Stimulated activated CD4-positive, alpha-beta T cell treated with anti-CD3 and anti-CD28 coated beads, Interleukin-12 subunit alpha, Interleukin-12 subunit beta, amount 100 ng/mL, for 4 hours (primary cell): ENCODE measurements around the gene TNPO2.
A peak's percentile ranks its signal among the peaks of the same experiment; 100 is the strongest.
"Not testable (repeated sequence)": the region's sequence is repeated elsewhere in the genome, so short reads cannot be mapped to it uniquely, and the experiment has no call there.

Experiments used
- DNase-seq: peaks from one replicate; pipeline ENCODE4 v3.0.0-alpha.2; 2020

TNPO2 gene

GRCh38 chr19:12705169-12705568, 18.6 kb downstream of the TNPO2 start:
- DNase-seq: no peak

GRCh38 chr19:12703046-12703445, 20.7 kb downstream of the TNPO2 start:
- no peak for DNase-seq

- no peak for DNase-seq
Measured at GRCh38 chr19:12701596-12702282, 22.0 kb downstream of the TNPO2 start.

- no peak for DNase-seq
Measured at GRCh38 chr19:12698138-12698537, 25.6 kb downstream of the TNPO2 start.

GRCh38 chr19:12697425-12697824, 26.3 kb downstream of the TNPO2 start:
- DNase-seq: not testable (repeated sequence)

- DNase-seq: peak; percentile 98
Measured at GRCh38 chr19:12696366-12697335, 27.1 kb downstream of the TNPO2 start, which contains the start of gene FBXW9. FBXW9 (minus strand) TSS chr19:12696631; CDS start chr19:12696581, 50 bp downstream.

GRCh38 chr19:12695997-12696365, 27.8 kb downstream of the TNPO2 start:
- DNase-seq: no peak

GRCh38 chr19:12695514-12695913, 28.2 kb downstream of the TNPO2 start:
- no peak for DNase-seq

GRCh38 chr19:12695096-12695495, 28.6 kb downstream of the TNPO2 start:
- DNase-seq: no peak

GRCh38 chr19:12694641-12695040, 29.1 kb downstream of the TNPO2 start:
- no peak for DNase-seq

GRCh38 chr19:12692960-12693359, 30.8 kb downstream of the TNPO2 start:
- no peak for DNase-seq

- DNase-seq: no peak
Measured at GRCh38 chr19:12689581-12690216, 34.0 kb downstream of the TNPO2 start.

GRCh38 chr19:12689012-12689411, 34.7 kb downstream of the TNPO2 start:
- no peak for DNase-seq

- DNase-seq: no peak
Measured at GRCh38 chr19:12687496-12688196, 36.1 kb downstream of the TNPO2 start, which contains the start of gene GNG14. GNG14 (plus strand) TSS chr19:12687998; CDS start chr19:12688049, 51 bp downstream.

GRCh38 chr19:12685831-12686230, 37.9 kb downstream of the TNPO2 start:
- DNase-seq: no peak

- DNase-seq: peak; percentile 81
Measured at GRCh38 chr19:12681074-12681987, 42.4 kb downstream of the TNPO2 start, which contains the start of gene DHPS. DHPS (minus strand) TSS chr19:12681880; CDS start chr19:12681766, 114 bp downstream.

GRCh38 chr19:12680034-12680433, 43.7 kb downstream of the TNPO2 start:
- no peak for DNase-seq

- not testable (repeated sequence) for DNase-seq
Measured at GRCh38 chr19:12678039-12678438, 45.7 kb downstream of the TNPO2 start.

- no peak for DNase-seq
Measured at GRCh38 chr19:12676928-12677327, 46.8 kb downstream of the TNPO2 start.

GRCh38 chr19:12676384-12676792, 47.3 kb downstream of the TNPO2 start:
- peak; percentile 88 for DNase-seq

- no peak for DNase-seq
Measured at GRCh38 chr19:12675940-12676339, 47.8 kb downstream of the TNPO2 start.
